GM10248 (cell line): ENCODE measurements around the gene PITPNC1.

ENCODE experiments used
- CTCF ChIA-PET: fragments of 300-600 bp; sonication (Branson Sonifier 250); formaldehyde crosslinking; extraction: SDS; loops from one replicate; lab custom pipeline; 2021; ENCODE audit warnings: antibody characterized with exemption; lab: Yijun Ruan, JAX
- POLR2A ChIA-PET: fragments of 350-650 bp; sonication (Branson Sonifier 250); formaldehyde crosslinking; extraction: SDS; loops from one replicate; lab custom pipeline; 2020; ENCODE audit warnings: antibody characterized with exemption; lab: Yijun Ruan, JAX
- DNase-seq: peaks from one replicate; pipeline ENCODE4 v3.0.0; 2012; ENCODE audit errors: extremely low spot score
- TF ChIP-seq, protein P1 (sequence below): IDR thresholded peaks from 2 replicates; pipeline ENCODE4 v1.5.1; 2012; ENCODE audit warnings: mild to moderate bottlenecking, low read depth; ENCODE audit errors: extremely low read depth, missing control alignments, control extremely low read depth

Gene PITPNC1

DNA sequence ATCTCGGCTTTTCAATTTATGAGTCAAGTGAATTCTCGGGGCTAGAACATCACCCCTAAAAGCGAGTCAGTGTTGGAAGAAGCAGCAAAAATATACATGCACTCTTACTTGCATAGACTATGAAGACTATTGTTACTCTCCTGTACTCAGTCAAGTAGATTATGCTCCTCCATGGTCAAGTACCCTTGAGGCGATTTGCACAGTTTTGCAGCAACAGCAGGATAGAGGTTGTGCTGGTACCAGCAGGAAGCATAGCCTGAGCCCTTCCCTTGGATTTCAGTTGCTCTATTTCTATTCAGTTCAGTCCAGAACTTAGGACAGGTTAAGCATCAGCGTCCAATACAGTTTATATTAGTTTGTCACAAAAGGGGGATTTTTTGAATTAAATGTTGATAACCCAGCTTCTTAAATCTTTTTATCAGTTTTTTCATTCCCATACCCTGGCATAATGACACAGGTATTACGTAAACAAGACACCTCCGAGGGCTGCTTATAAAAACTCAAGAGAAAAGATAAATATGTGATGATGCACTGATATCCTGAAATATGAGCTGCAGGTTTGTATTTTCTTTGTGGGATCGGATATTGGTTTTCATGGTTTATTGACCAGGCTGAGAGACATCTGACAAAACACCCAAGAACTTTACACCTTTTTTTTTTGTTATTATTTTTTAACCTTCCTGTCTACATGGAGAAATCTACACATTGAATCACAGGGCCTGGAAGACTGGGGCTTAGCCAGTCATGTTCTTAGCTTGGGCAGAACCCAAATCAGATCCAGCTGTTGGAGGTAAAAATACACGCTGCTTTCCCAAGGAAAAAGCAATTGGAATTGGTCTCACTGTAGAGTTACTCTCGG is 144.1 kb downstream of the PITPNC1 start:
- POLR2A ChIA-PET: no interaction called here
- no peak for DNase-seq
- CTCF ChIA-PET: interaction anchor here (1.2 to 1.7 kb wide), 2 partner anchors 12 to 146 kb away, joined by 3 to 5 read pairs; no protein-coding TSS in a partner anchor
- TF ChIP-seq, protein P1, sequence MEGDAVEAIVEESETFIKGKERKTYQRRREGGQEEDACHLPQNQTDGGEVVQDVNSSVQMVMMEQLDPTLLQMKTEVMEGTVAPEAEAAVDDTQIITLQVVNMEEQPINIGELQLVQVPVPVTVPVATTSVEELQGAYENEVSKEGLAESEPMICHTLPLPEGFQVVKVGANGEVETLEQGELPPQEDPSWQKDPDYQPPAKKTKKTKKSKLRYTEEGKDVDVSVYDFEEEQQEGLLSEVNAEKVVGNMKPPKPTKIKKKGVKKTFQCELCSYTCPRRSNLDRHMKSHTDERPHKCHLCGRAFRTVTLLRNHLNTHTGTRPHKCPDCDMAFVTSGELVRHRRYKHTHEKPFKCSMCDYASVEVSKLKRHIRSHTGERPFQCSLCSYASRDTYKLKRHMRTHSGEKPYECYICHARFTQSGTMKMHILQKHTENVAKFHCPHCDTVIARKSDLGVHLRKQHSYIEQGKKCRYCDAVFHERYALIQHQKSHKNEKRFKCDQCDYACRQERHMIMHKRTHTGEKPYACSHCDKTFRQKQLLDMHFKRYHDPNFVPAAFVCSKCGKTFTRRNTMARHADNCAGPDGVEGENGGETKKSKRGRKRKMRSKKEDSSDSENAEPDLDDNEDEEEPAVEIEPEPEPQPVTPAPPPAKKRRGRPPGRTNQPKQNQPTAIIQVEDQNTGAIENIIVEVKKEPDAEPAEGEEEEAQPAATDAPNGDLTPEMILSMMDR: no peak

DNA sequence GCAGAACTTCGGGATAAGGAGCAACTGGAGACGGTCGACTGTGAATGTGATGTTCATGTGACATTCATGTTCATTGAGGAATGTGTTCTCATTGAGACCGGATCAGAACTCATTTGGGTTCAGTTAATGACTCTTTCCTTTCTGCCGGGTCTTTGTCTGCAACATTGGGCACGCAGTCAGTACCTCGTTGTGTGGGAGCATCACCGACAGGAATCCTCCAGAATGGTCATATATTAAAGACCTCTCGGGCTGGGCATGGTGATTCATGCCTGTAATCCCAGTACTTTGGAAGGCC is 144.6 kb downstream of the PITPNC1 start:
- TF ChIP-seq, protein P1: no peak
- DNase-seq: no peak
- ChIA-PET POLR2A (no interaction called here), CTCF (interaction anchor here (1.2 kb wide), 1 partner anchor 11 kb away, joined by 3 read pairs; no protein-coding TSS in a partner anchor)

DNA sequence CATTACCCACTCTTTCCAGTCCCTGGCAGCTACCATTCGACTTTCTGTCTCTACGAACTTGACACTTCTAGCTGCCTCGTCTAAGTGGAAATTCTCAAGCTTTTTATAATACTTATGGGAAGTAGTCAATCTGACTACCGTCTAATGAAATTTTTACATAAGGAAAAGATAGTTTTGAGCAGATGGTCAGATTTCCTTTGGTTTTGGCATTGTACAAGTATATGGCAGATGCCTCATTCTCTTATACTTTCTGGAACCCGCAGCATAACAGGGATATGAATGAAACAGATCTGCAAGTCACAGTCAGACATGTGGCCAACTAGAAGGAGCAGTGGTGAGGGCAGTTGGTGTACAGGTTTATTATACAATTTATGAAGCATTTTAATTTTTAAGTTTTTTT is 146.0 kb downstream of the PITPNC1 start:
- TF ChIP-seq, protein P1: no peak
- DNase-seq: no peak
- ChIA-PET POLR2A (no interaction called here), CTCF (interaction anchor here (0.7 to 1.4 kb wide), 2 partner anchors 23 to 48 kb away, joined by 3 to 5 read pairs; no protein-coding TSS in a partner anchor)

DNA sequence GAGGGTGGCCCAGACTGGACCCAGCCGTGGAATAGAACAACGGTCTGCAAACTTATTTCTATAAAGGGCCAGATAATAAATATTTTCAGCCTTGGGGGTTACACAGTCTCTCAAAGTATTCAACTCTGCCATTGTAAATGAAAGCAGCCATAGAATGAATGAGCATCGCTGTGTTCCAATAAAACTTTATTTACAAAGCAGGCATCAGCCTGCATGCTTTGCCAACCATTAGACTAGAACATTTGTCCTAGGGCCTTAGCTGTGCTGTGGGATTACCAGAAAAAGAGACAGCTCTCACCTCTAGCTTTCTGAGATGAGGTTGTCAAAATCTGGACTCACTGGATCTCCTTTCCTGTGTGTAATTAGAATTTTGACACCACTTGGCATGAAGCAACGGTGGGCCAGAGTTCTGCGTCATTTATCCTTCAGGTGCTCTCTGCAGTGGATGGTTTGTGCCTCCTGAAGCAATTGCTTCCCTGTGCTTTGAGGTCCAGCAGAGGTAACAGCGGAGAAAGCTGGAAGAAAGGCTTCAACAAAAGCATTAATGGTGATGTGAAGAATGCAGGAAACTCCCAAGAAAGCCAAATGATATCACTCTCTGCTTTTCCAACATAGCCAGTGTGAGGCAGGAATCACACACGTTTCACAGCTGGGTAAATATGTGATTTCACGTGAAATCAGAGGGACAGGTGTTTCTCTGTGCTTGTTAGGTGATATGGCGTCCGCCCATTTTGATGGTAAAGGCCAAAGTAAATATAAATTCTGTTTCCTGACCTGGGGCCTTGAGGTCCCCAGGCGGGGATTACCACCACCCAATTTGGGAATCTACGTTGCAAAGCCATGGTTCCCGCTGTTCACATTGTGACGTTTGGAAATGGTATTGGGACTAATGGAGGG is 148.4 kb downstream of the PITPNC1 start:
- ChIA-PET POLR2A (no interaction called here), CTCF (interaction anchor here (1.0 to 2.0 kb wide), 2 partner anchors 10 to 43 kb away, joined by 3 to 5 read pairs; no protein-coding TSS in a partner anchor)
- TF ChIP-seq, protein P1: no peak
- no peak for DNase-seq

DNA sequence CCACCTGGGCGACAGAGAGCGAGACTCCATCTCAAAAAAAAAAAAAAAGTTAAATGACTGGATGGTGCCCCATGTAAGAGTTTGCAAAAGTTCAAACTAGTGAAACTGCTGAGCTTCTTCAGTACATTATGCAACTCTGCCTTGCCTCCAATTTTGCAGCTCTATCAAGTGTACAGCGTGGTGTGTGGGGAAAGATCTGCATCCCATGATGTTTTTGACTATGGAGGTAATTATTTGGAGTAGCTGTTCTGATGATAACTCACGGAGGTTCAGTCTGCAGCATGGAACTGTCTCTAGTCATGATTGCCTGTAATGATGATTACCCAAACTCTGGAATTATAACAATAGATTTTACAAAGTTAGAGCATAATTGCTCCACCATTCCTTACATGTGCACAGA is 149.6 kb downstream of the PITPNC1 start:
- TF ChIP-seq, protein P1: no peak
- CTCF ChIA-PET: interaction anchor here (0.8 to 2.0 kb wide), 5 partner anchors 9 to 152 kb away, joined by 3 to 5 read pairs (median 4); no protein-coding TSS in a partner anchor
- DNase-seq: no peak
- POLR2A ChIA-PET: no interaction called here

DNA sequence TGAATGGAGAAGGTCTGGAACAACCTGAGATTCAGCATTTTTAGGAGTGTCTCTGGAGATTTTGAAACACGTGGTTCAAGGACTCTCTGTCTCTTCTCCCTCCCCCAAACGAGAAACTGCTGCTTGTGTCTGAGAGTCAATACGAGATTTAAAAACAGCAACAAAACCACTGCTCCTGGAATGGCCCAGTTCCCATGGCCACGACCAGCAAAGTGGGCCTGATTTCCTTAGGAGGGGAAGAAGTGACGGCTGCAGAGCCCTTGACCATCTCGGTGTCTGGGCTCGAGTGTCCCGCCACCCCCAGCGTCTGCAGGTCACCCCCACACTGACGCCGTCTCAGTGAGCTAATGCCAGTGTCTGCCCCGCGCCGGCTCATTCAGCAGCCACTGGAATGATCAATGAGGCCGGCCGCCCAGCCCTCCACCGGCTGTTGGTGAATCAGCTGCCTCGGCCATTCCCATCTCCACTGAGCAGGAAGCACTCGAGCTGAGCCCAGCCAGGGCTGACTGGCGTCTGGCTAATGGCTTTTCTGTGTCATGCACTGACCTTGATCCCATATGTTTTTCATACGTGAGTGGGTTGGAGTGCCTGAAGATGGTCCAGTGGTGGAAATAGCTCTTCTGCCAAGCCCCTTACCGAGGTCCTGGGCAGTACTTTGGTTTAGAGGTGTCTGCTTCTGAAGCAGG is 151.8 kb downstream of the PITPNC1 start:
- TF ChIP-seq, protein P1: no peak
- ChIA-PET CTCF (interaction anchor here (0.8 kb wide), 1 partner anchor 11 kb away, joined by 3 read pairs; no protein-coding TSS in a partner anchor), POLR2A (no interaction called here)
- no peak for DNase-seq
